Fibroblast of villous mesenchyme (primary cell): Measurements from ENCODE around the gene NREP. TPM values are rescaled to one million over a fixed set of nuclear protein-coding genes. Genes with fewer than 3 reads are reported as not detected.

Source experiments
- DNase-seq: peaks from one replicate; pipeline ENCODE4 v3.0.0-alpha.2; 2010; ENCODE audit warnings: low read depth
- H3K4me3 ChIP-seq: 2 replicates; pipeline ENCODE4 v1.5.1; 2011; ENCODE audit warnings: low read depth, mild to moderate bottlenecking, low read length
- small RNA-seq: library from RNA; depleted of rRNA; stranded (forward); fragments of <200 nt; gene quantifications from one replicate; pipeline ENCODE3, GENCODE V24; 2012
- total RNA-seq: library from RNA; depleted of rRNA; stranded (reverse); fragments of >200 nt; gene quantifications from 2 replicates; pipeline ENCODE4 v1.2.3, GENCODE V29; 2012
- TF ChIP-seq, protein P1 (sequence below): IDR thresholded peaks from 2 replicates; pipeline ENCODE4 v1.5.1; 2012; ENCODE audit warnings: low read depth, mild to moderate bottlenecking, low read length; ENCODE audit not compliant: insufficient read depth

NREP gene
- total RNA-seq, 1 donor: 146 TPM

DNA sequence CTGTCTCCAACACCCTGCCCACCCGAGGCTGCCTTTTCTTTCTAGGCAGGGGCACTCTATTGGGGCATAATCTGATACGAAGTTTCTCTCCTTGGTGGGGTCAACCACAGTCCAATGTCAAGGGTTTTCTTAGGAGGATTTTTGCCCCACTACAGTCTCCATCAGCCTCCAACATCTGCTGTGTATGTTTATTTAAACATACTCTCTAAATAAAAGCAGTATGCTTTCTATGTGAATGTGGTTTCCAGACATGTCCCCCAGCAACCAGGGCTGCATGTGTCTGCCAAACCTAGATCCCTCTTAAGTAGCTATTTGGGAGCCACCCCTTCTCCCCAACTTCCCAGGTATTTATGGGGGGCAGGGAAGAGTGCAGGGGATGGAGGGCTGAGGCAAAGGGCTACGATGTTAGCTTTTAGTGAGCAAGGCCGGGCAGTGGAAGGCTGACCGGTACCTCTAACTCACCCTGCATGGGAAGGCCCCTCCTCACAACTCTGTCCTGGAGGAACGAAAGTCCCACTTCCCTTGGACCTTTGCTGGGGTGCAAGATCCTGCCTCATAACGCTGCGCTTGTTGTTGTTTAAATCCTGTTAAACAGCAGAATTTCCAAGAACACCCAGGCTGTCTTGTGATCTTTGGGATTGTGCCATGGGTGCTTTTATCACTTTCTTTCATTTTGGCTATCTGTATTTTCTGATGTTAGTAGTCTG lies 75.4 kb downstream of the NREP start:
- peak; percentile 92 for DNase-seq
- TF ChIP-seq, protein P1, sequence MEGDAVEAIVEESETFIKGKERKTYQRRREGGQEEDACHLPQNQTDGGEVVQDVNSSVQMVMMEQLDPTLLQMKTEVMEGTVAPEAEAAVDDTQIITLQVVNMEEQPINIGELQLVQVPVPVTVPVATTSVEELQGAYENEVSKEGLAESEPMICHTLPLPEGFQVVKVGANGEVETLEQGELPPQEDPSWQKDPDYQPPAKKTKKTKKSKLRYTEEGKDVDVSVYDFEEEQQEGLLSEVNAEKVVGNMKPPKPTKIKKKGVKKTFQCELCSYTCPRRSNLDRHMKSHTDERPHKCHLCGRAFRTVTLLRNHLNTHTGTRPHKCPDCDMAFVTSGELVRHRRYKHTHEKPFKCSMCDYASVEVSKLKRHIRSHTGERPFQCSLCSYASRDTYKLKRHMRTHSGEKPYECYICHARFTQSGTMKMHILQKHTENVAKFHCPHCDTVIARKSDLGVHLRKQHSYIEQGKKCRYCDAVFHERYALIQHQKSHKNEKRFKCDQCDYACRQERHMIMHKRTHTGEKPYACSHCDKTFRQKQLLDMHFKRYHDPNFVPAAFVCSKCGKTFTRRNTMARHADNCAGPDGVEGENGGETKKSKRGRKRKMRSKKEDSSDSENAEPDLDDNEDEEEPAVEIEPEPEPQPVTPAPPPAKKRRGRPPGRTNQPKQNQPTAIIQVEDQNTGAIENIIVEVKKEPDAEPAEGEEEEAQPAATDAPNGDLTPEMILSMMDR: no peak
- peak overlapping the region; percentile 16 for H3K4me3 ChIP-seq

DNA sequence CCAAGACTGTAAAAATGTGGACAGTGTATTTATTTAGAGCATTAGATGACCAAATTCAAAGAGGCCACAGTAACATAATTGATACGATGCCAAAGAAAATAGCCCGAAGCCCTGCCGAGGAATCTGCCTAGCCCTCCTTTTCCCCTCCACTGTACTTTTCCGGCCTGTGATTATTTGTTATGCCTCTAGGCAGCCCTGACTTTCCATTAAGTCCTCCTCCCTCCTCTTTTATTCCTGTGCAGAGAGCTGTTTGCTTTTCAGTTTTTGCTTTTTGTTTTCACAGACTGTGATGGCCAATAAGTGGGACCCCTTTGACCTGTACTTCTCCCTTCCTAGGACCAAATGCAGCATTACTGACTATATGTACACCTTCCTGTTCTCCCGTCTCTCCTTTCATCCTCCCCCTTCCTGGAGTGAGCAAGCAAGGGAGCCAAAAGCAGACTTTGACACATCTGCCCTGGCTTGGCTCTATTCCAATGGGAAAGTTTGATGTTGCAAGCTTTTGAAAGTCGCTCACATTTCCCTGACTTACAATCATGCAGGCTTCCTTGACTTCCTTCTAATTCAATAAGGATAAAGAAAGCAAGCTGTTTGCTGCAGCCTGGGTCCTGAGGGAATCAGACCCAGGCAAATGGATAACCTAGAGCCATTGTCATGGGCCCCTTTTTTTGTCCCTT lies 76.1 kb downstream of the NREP start:
- peak overlapping the region; percentile 16 for H3K4me3 ChIP-seq
- TF ChIP-seq, protein P1: no peak
- peak; percentile 99 for DNase-seq

DNA sequence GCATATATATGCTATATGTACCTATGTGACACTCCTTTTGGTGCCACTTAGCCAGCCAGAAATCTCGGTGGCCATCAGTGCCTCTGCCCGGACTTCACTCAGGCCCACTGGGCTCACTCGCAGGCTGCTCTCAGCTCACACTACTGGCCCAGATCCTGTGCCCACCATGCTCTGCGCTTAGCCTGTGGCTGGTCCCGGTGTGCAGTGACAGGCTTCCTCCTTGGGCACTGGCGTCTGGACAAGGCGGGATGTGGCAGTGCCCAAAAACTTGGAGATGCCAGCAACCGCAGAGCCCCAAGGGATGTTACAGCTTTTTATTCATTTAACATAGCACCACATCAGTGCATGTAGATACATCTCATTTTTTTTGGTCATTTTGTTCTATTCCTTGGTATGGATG lies 77.4 kb downstream of the NREP start:
- DNase-seq: no peak
- TF ChIP-seq, protein P1: no peak
- no peak overlapping the region for H3K4me3 ChIP-seq

Small RNA genes within 50 kb of the gene (small RNA-seq; reads per million reads assigned to genes)
- not detected for gene RN7SKP57

Other genes starting within 250 kb of the NREP start
- 105 and 147 TPM in 2 replicates for gene STARD4, start 244.7 kb downstream of the NREP start, total RNA-seq